ENCODE measurements around the gene MIDN.
"Not testable (repeated sequence)": the region's sequence is repeated elsewhere in the genome, so short reads cannot be mapped to it uniquely, and the experiment has no call there.

- TF ChIP-seq POLR2A, EP300, CTCF, POLR2AphosphoS5 (IDR thresholded peaks at IDR 0.05): not testable (repeated sequence)
Measured at GRCh38 chr19:1246265-1247087, 1.9 kb upstream of the MIDN start.

Measured in suprapubic skin (tissue), 4 donors.